ENCODE results near the gene WDR20.
"Not testable (repeated sequence)": the region's sequence is repeated elsewhere in the genome, so short reads cannot be mapped to it uniquely, and the experiment has no call there.

The WDR20 gene

DNA sequence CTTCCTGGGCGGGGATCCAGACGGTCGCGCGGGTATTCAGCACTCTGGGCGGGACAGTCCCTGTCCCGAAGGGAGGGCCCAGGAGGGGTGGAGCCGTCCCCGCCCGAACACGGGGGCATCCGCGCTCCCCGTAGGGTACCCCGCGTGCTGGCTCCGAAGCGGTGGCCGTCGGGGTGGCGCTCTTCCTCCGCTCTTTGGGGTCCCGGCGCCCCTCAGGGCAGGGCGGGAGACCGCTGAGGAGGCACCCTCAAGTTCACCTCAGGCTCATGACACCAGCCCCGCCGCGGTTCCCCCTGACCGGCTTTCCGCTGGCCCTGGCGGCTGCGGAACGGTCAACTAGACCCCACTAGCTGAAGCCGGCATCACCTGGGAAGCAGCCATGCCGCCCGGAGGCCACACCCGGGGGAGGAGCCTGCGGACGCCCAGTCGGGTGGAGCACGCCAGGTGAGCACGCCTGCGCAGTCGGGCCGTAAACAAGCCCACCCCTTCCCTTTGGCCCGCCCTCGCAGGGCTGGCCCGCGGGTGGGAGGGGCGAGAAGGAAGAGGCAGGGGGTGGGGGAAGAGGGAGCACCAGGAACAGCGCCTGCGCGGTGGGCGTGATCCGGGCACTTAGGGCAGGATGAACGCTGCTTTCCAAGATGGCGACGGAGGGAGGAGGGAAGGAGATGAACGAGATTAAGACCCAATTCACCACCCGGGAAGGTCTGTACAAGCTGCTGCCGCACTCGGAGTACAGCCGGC, at the start of gene WDR20:
Gene WDR20 (plus strand): TSS at position 612 of the 741 bp plus-strand sequence. CDS start 27 bp downstream, at position 639.
- DNase-seq (ENCODE audit: low read depth in 3 of 3) = peak; percentile 98 to 99 (median 99)

DNA sequence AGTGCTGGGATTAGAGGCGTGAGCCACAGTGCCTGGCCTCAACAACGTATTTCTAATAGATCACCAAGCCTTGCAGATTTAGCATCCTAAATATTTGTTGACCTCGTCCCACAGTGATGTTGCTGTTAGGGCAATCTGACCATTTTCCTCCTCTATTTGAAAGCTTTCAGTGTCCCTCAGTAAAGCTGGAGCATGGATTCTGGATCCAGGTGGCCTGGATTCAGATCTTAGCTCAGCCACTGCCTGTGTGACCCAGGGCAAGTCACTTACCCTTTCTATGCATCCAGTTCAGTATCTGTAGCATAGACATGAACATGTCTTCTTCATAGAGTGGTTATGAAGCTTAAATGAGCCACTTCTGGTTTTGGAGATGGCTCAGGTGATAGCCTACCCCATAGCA, 49.0 kb upstream of the WDR20 start:
- no peak for DNase-seq (ENCODE audit: low read depth in 3 of 3)

GRCh38 chr14:102092806-102093205, 46.9 kb upstream of the WDR20 start:
- no peak for DNase-seq (ENCODE audit: low read depth in 3 of 3)

GRCh38 chr14:102094101-102094500, 45.6 kb upstream of the WDR20 start:
- no peak for DNase-seq (ENCODE audit: low read depth in 3 of 3)

DNA sequence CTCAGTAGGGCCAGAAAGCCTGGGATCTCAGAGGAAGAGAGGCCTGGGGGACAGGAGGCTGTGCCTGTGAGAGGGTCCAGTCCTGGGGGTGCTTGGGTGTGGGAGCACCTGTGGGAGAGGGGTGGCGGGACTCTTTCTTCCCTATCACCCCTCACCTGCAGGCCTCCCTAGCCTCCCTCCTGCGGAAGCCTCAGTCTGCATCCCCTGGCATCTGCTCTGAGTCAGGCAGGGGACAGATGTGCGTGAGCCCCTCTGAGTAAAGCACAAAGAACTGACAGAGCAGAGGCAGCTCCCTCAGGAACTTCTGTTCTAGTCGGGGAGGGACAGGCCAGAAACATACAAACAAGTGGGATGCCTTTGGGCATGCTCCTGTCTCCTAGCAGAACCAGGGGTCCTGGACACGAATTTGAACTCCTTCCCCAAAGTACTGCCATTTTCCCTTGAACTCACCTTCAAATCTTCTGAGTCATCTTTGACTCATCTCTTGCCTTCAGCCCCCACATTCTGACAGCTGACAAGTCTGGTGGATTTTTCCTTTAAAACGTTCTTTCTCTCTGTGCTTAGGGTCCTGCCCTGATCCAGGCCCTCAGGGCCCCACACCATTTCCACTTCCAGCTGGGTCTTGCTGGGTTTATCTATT, 44.3 kb upstream of the WDR20 start:
- no peak for DNase-seq (ENCODE audit: low read depth in 3 of 3)

- no peak for DNase-seq (ENCODE audit: low read depth in 3 of 3)
Measured at GRCh38 chr14:102095871-102096568, 43.7 kb upstream of the WDR20 start.

DNA sequence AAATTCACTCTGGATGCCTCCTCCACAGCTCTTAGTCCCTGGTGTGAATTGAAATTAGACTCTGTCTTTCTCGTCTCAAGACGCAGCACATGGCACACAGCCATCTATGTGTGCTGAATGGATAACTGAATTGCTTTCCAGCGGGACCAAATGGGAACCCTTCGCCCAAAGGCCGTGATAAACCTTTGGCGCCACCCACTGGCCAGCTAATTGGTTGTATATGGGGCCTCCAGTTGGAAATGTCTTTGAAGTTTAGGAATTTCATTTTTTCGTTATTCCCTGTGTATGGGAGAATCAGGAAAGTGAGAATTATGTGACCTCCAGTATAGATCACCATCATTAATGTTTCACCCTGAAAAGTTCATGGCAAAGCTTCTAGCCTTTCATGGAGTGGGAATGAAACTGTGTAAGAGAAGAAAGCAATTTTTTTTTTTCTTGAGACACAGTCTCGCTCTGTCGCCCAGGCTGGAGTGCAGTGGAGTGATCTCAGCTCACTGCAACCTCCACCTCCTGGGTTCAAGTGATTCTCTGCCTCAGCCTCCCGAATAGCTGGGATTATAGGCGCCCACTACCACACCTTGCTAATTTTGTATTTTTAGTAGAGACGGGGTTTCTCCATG, 43.0 kb upstream of the WDR20 start:
- DNase-seq (ENCODE audit: low read depth in 3 of 3) = peak; percentile 44 to 55 (median 44)

DNA sequence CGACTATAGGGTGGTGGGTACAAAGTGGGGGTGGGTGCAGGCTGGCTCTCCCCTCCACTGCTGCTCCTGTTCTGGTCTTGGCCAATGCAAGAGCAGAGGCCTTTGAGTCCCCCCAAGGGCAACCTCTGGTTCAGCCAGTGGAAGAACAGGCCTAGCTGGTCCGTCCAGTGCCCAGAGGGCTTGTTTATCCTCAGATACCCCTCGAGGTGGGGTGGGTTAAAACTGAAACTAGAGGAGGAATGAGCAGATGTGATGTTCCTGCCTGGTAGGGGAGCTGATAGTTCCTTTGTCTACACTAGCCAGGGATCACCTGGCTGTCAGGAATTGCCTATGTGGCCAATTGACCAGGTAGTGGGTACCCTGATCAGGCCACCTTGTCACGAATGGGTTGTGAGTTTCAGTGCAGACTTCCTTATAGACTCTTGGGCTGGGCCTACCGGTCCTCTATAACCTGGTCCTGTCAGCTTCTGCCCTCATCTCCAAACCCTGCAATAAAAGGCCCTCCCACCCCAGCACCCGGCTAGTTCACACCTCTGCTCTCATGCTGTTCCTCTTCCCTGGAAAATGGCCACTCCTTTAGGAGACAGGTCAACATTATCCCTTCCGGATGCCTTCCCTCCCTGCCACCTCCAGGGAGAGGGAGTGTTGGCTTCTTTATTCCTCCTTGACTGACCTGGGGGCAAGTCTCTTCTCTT, 42.1 kb upstream of the WDR20 start:
- DNase-seq (ENCODE audit: low read depth in 3 of 3) = no peak

DNA sequence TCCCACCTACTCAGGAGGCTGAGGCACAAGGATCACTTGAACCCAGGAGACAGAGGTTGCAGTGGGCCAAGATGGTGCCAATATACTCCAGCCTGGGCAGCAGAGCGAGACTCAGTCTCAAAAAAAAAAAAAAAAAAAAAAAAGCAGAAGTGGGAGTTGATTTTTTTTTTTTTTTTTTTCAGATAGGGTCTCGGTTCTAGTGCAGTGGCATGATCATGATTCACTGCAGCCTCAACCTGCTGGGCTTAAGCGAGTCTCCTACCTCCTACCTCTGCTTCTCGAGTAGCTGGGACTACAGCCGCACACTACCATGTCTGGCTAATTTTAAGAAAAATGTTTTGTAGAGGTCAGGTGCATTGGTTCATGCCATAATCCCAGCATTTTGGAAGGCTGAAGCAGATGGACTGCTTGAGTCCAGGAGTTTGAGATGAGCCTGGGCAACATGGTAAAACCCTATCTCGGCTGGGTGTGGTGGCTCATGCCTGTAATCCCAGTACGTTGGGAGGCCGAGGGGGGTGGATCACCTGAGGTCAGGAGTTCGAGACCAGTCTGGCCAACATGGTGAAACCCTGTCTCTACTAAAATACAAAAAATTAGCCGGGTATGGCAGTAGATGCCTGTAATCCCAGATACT, 36.5 kb upstream of the WDR20 start:
- DNase-seq (ENCODE audit: low read depth in 3 of 3) = no peak

GRCh38 chr14:102105369-102105768, 34.3 kb upstream of the WDR20 start:
- no peak for DNase-seq (ENCODE audit: low read depth in 3 of 3)

- not testable (repeated sequence) for DNase-seq (ENCODE audit: low read depth in 3 of 3)
Measured at GRCh38 chr14:102109332-102109731, 30.4 kb upstream of the WDR20 start.

DNA sequence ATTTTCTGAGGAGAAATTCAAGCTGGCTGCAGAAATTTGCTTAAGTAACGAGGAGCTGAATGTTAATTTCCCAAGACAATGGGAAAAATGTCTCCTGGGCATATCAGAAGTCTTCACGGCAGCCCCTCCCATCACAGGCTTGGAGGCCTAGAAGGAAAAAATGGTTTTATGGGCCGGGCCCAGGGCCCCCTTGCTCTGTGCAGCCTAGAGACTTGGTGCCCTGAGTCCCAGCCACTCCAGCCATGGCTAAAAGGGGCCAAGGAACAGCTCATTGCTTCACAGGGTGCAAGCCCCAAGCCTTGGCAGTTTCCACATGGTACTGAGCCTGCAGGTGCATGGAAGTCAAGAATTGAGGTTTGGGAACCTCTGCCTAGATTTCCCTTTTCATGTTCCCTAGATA, 28.6 kb upstream of the WDR20 start:
- no peak for DNase-seq (ENCODE audit: low read depth in 3 of 3)

- no peak for DNase-seq (ENCODE audit: low read depth in 3 of 3)
Measured at GRCh38 chr14:102116361-102117180, 23.1 kb upstream of the WDR20 start.

DNA sequence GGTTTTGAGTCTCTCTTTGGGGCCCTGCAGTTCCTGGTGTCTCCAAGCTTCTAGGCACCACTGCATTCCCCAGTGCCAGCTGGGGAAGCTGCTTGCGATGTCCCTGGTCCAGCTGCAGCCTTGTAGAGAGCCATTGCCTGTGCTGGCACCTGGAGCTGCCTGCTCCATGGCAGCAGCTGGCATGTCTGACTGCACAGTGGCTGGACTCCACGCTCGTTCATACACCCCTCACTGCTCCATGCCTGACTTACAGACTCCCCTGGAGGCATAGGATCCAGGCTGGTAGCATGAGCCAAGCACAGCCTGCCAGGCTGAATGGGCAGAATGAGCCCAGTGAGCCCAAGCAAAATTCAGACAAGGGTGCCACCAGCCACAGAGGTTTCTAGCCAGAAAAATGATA, 21.8 kb upstream of the WDR20 start:
- DNase-seq (ENCODE audit: low read depth in 3 of 3) = no peak

DNA sequence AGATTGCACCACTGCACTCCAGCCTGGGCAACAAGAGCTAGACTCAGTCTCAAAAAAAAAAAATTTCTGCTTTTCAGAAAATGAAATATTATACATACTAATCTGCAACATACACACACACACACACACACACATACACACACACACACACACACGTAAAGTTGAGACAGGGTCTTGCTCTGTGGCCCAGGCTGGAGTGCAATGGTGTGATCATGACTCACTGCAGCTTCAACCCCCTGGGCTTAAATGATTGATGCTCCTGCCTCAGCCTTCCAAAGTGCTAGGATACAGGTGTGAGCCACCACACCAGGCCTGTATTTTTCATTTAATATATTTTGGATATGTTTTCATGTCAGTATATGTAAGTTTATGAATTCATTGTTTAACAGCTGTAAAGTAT, 18.8 kb upstream of the WDR20 start:
- no peak for DNase-seq (ENCODE audit: low read depth in 3 of 3)

GRCh38 chr14:102121567-102121966, 18.1 kb upstream of the WDR20 start:
- no peak for DNase-seq (ENCODE audit: low read depth in 3 of 3)

- no peak for DNase-seq (ENCODE audit: low read depth in 3 of 3)
Measured at GRCh38 chr14:102124419-102124818, 15.3 kb upstream of the WDR20 start.

GRCh38 chr14:102125546-102125945, 14.2 kb upstream of the WDR20 start:
- no peak for DNase-seq (ENCODE audit: low read depth in 3 of 3)

DNA sequence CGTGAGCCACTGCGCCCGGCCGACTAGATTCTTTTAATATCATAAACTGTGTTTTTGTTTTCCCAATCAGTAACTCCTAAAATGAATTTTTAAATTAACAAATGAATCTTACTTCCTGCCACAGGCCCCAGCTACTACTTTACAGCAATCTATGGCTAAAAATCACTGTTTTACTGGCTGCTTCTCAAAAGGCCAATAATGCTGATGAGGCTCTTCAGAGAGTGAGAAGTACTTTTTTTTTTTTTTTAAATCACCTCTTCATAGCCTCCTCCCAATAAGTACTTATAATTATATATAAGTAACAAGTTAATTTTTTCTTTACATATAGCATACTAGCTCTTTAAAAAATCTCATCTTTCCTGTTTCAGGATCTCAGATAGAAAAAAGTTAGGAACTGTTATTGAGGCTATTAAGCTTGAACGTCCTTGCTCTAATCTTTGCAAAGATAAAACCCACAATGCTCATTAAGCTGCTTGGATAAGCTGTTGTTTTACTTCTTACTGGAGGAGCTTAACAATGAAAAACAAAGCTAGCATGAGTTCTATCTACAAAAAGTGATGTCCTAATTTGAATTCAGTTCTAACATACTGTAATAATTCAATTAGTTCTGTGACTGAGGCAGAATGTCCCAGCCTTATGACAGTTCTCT, 12.8 kb upstream of the WDR20 start:
- DNase-seq (ENCODE audit: low read depth in 3 of 3) = no peak

GRCh38 chr14:102131741-102132140, 8.0 kb upstream of the WDR20 start:
- no peak for DNase-seq (ENCODE audit: low read depth in 3 of 3)
